GM12875 (cell line): ENCODE results near the gene MAGEC2.

Experiments used
- H3K4me3 ChIP-seq: one replicate; pipeline ENCODE4 v1.5.1; 2011; ENCODE audit warnings: low read depth, low read length, control low read depth
- CTCF ChIP-seq: IDR thresholded peaks from 2 replicates; pipeline ENCODE4 v1.5.1; 2011; ENCODE audit warnings: low read depth, mild to moderate bottlenecking, control low read depth, inconsistent platforms, low read length, moderate library complexity, borderline replicate concordance; ENCODE audit not compliant: insufficient read depth

Gene MAGEC2, protein sequence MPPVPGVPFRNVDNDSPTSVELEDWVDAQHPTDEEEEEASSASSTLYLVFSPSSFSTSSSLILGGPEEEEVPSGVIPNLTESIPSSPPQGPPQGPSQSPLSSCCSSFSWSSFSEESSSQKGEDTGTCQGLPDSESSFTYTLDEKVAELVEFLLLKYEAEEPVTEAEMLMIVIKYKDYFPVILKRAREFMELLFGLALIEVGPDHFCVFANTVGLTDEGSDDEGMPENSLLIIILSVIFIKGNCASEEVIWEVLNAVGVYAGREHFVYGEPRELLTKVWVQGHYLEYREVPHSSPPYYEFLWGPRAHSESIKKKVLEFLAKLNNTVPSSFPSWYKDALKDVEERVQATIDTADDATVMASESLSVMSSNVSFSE

GRCh38 chrX:142204522-142205433 is at the start of gene MAGEC2:
MAGEC2 (minus strand) TSS chrX:142205290; CDS start chrX:142203987, 1,303 bp downstream.
- TF ChIP-seq CTCF, result no peak
- no peak within 1 kb of the TSS for H3K4me3 ChIP-seq

DNA sequence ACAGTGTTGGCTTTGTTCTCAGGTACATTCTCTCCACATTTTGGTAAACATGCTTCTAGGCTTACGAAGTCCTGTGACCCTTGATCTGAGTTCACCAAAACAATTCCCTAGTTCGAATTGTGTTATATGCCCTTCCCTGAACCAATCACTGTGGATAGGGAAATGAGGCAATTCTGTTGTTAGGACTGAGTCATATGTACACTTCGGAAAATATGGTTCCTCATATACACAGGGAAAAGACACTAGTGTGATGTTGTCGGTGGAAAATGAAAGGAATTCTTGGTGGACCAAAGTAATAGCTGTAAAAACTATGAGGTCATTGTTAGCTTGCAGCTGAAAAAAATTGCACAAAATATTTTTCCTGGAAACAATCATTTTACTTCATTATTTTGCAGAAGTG is 46.6 kb upstream of the MAGEC2 start:
- TF ChIP-seq CTCF, result no peak
- no peak overlapping the region for H3K4me3 ChIP-seq

DNA sequence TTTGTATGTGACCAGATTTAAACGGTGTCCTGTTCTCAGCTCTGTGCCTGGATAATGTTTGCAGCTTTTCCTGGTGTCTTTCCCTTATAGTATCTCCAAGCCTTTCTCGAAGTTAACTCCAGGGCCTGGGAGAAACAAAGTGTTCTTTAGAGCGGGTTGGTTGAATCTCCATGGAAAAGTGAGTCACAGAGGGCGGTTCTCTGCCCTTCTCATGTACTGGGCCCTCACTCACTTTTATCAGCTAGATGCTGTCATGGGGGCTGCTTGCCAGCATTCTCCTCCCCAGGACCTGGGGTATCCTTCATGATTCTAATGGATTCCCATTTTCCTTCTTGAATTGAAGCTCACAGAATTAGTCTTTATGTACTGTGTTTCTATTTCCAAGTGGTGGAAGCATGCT is 46.1 kb upstream of the MAGEC2 start:
- TF ChIP-seq CTCF, result no peak

GRCh38 chrX:142250502-142250901 is 45.4 kb upstream of the MAGEC2 start:
- no peak overlapping the region for H3K4me3 ChIP-seq
- no peak for TF ChIP-seq CTCF

More for the DNA sequence above, 46.1 kb upstream of the MAGEC2 start:
- no peak overlapping the region for H3K4me3 ChIP-seq

DNA sequence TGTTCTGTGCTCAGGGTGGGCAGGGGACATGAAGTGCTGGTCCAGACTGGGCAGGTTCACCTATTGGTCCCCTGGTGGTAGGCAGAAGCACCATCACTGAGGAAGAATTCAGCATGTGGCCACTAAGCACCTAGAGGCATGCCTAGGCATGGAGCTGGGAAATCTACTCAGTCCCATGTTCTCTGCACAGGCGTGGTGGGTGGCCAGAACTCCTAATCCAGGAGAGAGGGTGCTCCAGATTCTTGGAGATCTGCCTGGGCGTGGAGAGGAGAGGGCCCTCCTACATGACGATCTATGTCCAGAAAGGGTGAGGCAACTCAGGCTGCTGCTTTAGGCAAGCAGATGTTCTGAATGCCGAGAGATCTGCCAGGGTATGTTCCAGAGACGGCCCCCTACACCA is 44.6 kb upstream of the MAGEC2 start:
- no peak for TF ChIP-seq CTCF
- H3K4me3 ChIP-seq, result no peak overlapping the region

DNA sequence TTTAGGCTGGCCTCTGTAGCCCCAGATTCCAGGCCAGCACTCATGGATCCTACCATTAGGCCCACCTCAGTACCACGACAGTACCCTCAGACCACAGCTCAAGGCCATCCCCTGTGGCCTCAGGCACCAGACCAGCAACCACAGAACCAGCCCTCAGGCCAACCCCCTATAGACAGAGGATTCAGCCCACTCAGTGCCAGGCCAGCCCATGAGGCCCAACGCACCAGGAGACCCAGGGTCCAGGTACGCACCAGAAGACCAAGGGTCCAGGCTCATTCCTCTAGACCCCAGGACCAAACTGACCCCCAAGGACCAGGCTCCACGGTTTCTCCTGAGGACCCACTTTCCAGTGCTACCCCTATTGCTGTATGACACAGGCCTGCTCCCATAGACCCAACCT is 39.5 kb upstream of the MAGEC2 start:
- no peak for TF ChIP-seq CTCF
- no peak overlapping the region for H3K4me3 ChIP-seq
